Tongue (tissue), 2 donors: ENCODE measurements around the gene CNPPD1. TPM values are rescaled to one million over a fixed set of nuclear protein-coding genes. Genes with fewer than 3 reads are reported as not detected.

Experiments
- DNase-seq: peaks from one replicate; pipeline ENCODE4 v3.0.0-alpha.2; 2015
- total RNA-seq: library from RNA; depleted of rRNA; stranded (reverse); fragments of >200 nt; gene quantifications from one replicate; pipeline ENCODE4 v1.2.3, GENCODE V29; 2014

The CNPPD1 gene
- total RNA-seq, result 23.9 TPM

DNA sequence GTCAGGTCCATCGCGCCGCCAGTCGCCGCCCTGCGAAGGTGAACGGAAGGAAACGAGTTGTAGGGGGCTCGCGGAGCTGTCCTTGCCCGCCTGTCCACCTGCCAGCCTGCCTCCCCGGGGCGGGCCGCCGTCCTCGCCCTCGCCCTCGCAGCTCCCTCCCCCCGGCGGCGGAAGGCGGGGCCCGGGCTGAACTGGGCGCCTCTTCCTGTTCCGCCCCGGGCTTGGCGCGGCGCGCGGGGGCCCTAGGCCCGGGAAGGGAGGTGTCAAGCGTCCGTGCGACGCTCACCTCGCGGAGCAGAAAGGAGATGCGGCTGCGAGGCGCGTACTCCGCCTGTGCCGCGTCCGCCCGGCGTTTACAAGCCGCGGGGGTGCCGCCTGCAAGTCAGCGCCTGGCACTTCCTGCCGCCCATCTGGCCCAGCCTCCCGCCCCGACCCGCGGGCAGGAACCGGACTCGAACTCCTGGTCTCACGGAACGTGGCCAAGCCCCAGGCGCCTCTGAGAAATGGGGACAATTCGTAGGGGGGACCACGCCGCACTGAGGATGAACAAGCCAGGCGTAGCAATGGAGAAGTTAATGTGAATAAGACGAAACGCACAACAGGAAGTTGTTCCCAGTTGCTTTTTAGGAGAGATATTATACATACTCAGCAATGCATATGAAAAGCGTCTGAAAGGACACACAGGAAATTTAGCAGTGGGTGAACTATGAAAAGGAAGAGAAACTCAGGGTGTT lies at the start of gene CNPPD1:
Gene CNPPD1, minus strand, starts transcription at position 108 of the 734 bp plus-strand sequence. Its CDS starts 97 bp downstream, at position 11.
- DNase-seq, result peak; percentile 93

DNA sequence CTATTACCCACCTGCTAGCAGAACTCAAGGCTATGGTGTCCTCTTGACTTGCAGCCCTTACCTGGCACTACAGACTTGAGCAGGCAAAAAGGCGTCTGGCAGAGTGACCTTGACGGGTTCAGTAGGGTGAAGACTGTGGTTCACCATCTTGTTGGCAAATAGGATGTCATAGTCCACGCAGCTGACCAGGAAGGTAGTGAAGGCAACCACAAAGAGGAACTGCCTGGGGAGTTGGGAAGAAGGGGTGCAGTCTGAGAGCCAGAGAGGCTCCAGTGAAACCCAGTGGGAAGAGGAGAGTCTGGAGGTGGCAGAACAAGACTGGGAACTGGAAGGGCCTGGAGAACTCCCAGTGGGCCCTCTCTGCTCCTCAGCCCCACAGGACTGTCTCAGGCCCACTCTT lies 48.6 kb upstream of the CNPPD1 start:
- no peak for DNase-seq

DNA sequence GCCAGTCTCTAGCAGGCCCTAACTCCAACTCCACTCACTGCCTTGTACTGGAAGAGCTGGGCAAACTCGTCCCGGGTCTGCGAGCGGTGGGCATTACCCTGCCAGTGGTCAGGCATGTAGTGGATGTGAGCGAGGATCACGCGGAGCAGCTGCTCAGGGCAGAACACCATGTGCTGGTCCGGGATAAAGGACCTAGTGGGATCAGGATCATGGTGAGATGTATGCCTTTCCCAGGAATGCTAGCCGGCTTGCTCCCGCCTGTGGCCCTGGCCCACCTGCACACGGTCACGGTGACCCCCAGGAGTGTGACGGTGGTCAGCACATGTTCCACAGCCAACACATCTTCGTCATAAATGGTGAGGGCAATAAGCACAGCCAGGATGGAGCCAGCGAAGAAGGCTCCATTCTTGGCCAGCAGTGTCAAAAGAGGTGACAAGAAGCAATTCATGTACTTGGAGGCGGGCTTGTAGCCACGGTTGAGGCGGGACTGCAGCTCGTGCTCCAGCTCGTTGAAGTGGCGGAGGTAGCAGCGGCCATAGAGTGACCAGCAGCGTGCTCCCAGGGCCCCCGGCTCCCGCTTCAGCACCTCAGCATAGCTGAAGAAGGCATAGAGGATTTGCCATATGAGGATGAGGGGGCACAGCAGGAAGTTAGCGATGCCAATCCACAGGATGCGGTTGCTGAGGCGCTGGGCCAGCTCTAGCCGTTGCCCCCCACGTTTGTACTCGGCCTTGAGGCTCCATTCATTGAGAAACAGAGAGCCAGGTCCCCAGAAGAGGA lies 47.3 kb upstream of the CNPPD1 start:
- DNase-seq, result no peak

DNA sequence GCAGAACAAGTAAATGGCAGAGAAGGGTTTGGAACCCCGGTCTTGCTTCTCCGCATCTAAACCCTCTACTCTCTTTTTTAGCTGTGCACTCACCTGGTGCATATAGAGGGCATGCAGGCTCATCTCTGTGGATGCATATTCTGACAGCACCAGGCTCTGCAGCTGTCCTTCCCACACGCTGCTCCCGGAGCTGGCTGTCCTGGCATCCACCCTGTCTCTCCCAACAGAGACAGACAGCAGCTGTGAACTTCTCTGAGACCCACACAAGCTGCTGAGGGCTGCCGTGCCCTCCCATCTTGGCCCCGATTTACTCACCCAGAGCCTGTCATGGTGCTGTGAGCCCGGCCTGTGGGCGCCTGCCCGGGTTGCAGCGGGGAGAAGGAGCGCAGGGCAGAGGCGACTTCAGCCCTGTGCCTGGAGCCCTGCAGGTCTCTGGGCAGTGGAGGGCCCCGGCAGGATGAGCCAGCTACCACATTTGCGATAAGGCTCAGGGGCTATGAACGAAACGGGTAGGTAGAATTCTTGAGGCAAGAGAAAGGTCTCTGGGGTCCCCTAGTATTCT lies 45.3 kb upstream of the CNPPD1 start:
- peak; percentile 32 for DNase-seq

DNA sequence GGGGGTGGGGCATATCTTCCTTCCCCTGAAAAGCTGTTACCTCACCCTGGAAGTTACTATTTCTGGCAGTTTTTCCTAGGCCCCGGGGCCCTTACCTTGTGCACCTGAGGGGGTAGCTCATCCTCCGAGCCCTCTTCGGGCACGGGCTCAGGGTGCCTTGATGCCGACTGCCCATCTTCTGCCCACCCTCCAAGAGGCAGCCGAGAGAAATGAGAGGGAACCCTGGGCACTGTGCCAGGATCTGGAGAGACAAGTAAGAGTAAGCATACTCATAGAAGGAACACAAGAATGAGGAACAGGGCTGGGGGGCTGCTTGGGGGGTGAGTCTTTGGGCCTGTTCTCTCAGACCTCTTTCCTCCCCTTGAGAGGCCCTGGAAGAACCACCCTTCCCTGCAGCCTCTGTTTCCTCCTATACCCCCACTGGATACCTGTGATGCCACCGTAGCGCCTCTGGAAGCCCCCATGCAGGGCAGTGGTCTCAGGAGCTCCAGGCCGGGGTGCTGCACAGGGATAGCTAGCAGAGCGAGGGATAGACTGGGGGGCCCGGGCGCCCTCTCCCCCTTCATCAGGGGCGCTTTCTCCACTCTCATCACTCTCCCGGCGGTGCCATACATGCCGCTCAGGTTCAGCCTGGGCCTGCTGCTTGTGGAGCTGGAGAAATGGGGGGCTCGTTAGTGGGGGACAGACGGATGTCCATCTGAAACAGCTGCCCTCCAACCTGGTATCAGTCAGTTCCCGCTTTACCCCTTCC lies 44.1 kb upstream of the CNPPD1 start:
- DNase-seq, result no peak

DNA sequence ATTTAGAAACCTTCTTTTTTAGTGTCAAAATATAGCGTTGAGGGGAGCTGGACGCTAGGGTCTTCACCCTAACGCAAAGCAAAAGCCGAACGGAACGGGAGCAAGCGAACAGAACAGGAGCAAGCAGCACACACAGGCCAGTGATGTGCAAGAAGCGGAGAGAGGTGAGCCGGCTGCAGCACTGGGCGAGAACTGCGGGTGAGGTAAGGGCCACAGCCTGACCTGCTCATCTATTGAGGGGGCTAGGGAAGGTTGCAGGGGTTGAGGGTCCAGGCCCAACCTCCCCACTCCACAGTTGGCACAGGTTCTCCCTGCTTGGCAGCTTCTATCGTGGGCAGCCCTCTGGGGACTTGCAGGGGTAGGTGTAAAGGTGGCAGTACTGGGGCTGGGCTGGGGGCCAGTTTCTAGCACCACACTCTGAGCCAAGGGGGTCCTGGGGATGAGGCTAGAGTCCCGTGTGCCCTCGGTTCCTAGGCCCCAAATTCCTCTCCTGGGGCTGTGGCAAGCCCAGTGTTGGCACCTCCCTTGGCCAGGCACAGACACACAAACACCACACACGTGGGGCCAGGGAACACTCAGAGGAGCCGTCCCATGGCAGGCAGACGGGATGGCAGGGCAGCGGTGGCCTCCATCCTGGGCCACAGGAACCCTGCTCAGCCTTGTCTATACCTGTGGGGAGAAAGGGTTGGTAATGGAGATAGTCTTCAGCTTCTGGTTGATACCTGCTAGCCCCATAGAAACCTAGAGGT lies 43.2 kb upstream of the CNPPD1 start:
- DNase-seq, result no peak

DNA sequence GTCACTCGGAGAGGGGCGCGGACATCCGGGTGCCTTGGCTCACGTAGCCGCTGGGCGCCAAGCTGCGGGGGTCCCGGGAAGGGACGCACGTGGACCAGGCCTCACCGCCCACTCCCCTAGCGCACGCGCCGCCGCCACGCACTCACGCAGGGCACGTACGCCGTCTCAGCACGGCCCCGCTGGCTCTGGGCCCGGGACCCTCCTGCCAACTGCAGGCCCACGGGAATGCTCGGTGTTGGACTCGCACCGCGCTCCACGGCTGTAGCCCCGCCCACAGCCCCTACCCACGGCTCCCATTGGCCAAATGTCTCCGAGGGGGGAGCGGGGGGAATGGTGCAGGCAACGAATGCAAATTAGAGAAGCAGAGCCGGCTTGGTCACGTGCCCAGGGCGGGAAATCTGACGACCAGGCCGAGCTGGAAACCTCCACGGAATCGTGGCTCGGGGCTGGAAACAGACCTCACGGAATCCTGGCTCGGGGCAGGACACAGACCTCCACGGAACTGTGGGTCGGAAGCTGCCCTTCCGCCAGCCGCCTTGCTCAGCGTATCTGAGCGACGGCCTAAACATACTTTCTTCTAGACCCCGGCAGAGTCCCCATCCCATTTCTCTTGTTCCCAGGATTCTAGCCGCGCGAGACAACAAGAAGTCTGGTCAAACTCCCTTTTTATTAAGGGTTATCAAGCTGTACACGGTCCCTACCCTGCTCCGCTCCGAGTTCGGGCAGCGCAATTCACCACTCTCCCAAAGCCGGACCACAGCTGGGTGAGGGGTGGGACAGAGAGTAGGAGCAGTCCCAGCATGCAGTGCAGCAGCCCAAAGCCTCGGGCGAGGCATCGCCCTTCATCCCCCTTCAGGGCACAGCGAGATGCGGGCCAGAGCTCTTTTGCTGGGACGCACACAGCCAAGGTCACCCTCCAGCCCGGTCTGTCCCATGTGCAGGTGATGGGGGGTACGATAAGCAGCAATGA lies 42.3 kb upstream of the CNPPD1 start, which contains the start of gene ABCB6:
Gene ABCB6, minus strand, starts transcription at position 227 of the 970 bp plus-strand sequence. CDS start 285 bp downstream, outside the sequence.
- DNase-seq, result peak; percentile 99

DNA sequence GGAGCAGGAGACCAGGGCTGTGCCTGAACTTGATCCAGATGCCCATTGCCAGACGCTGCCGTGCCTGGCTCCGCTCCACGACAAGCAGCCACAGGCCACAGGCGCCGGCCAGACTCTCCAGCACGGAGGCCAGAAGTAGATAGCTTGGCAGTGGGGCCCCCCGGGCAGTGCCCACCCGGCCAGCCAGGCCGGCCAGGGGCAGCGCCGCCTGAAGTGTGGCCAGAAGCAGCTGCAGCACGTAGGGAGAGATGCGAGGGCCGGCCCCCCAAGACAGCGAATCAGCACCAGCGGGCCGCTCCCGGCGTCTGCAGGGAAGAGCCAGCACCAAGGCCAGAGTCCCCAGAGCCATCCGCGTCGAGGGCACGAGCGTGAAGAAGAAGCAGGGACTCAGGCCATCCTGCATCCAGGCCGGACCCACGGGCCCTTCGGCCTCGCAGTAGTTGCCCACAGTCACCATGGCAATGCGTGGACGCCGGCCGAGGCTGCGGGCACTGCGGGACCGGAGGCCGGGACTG lies 41.5 kb upstream of the CNPPD1 start:
- peak; percentile 77 for DNase-seq

DNA sequence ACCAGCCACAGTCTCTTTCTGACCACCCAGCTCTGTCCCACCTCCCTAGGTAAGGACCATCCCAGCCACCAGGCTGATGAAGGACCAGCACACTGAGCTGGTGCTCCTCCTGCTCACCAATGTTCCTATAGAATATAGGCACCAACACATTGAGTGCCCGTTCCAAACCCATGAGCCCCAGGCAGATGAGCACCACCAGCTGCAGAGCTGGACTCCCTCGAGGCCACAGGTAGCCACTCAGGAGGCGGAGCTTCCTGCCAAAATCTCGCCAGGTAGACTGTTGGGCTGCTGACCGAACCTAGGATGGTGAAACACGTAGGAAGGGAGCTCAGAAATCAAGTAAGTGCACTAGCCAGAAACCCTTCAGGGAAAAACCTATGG lies 39.8 kb upstream of the CNPPD1 start:
- DNase-seq, result no peak

DNA sequence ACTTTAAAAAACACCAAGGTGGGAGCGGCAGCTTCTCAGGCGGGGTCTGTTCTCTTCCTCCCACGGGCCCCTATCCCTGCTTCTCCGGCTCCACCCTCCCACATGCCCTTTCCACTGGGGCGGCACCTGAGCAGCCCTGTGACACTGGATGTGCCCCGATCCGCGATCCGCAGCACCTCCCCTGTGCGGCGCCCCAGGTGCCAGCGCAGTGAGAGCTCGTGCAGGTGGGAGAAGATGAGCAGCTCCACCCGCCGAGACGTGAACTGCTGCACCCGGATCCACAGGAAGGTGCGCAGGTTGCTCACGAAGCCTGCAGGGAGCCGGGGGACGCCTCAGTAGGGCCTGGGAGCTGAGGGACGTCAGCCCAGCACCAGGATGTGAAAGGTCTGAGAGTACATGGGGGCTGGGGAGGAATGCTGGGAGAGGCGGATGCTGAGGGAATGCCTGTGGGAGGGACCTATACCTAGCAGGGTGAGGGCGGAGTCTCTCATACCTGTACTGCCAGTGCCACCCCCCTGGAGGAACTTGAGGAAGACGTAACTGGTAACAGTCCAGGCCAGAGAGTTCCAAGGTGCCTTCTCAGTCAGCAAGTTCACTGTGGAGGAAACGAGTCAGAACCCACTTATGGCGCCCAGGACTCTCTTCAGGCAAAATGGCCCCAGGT lies 39.3 kb upstream of the CNPPD1 start:
- DNase-seq, result no peak

DNA sequence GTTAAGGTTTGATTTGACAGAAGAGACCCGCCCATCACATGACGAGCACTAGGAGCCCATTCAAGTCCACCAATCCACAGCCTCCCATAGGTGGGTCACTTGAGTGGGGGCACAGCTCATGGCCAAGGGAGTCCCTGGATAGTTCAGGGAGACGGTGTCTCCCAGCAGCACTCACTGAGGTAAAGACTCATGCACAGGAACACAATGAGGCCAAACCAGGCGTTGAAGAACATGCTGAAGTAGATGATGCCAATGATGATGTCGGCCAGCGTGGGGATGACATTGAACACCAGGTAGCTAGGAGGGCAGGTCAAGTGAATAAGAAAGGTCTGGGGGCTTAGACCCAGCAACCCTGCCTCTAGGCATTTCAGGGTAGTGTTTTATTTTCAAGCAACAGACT lies 38.1 kb upstream of the CNPPD1 start:
- DNase-seq, result no peak

DNA sequence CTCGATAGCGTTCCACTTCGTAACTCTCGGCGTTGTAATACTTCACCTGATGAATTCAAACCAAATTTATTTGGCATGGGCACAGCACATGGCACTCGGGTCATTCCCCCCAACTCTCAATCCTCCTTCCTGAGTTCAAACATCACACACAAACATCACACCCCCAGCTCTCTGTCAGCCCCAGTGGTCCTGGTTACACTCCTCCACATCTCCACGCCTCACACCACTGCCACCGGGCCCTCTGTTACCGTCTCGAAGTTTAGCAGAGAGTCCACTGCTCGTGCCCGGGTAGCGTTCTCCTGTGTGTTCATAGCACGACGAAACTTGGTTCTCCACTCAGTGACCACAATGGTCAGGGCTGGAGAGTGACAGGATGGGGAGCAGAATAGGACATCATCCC lies 37.4 kb upstream of the CNPPD1 start:
- no peak for DNase-seq

DNA sequence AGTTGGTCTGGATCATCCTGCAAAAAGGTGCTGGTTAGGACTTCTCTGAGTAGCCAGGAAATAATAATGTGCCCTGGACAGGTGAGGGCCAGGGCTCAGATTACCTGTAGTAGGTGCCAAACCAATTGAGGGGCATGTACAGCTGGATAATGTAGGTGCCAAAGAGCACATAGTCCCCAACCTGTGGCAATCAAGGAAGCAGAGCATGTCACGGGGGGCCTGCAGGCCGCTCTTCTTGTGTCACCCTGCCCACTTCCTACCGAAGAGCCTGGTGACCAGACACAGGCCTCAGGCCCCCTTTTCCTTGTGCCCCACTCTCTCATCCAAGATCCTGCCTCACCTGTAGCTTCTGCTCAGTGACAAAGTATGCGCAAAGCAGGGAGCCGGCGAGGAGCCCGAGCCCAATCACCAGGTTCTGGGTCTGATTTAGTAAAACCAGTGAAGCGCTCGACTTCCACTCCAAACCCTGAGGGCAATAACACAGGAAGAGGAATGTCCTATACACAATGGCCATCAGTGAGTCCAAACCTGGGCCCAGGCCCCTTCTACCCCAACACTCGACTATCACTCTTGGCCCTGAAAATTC lies 36.9 kb upstream of the CNPPD1 start:
- no peak for DNase-seq

DNA sequence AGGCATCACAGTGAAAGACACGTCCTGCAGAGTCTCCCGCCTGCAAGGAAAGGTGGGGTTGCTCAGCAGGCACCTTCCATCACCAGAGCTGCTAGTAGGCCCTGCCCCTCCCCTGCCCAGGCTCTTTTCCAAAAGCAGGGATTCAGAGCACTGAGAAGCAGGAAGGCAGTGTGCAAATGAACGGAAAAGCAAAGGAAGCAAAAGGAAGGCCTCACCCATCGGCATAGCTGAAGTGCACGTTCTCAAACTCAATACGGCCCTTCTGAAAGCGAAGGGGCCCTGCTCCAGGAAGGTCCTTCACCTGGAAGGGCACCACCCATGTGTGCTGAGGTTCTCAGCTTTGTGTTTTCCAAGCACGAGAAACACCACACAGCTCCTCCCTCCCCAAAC lies 36.3 kb upstream of the CNPPD1 start:
- DNase-seq, result no peak

DNA sequence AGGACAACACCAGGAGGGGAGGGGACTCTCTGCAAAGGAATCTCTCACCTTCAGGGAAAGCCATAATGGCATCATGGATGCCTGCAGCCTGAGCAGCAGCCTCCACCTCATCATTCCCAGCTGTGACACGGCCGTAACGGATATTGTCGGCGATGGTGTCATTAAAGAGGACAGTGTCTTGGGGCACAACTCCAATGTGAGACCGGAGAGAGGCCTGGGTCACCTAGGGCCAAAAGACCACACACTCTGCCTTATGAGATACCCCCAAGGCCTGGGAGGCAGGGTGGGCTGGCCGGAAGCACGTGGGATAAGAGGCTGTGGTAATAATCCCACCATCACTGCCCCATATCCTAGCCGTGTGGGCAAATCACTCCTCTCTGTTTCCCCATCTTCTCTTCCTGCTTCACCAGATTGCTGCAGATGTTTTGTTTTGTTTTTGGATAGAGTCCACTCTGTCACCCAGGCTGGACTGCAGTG lies 34.2 kb upstream of the CNPPD1 start:
- no peak for DNase-seq

DNA sequence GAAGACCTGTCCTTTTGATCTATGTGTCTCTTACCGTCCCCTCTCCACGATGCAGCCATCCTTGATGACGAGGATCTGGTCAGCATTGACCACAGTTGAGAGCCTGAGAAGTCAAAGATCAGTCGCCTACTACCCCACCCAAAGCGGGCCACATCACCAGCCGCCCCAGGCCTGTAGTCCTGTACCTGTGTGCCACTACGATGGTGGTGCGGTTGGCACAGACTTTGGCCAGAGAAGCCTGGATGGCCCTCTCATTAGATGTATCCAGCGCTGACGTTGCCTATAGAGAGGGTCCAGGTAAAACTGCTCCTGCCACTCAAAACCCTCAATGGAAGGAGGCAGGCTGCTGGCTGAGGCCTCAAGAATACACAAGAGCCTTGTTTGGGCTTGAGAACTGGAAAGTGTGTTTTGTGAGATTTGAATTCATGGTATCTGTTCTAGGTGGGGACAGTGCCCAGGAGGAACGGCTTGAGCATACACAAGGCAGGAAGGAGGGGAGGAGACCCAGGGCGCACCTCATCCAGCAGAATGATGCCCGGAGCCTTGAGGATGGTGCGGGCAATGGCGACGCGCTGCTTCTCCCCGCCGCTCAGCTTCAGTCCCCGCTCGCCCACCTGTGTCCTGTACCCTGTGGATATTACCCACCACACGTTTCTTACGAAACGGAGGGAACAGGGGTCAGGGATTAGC lies 33.6 kb upstream of the CNPPD1 start:
- DNase-seq, result no peak

DNA sequence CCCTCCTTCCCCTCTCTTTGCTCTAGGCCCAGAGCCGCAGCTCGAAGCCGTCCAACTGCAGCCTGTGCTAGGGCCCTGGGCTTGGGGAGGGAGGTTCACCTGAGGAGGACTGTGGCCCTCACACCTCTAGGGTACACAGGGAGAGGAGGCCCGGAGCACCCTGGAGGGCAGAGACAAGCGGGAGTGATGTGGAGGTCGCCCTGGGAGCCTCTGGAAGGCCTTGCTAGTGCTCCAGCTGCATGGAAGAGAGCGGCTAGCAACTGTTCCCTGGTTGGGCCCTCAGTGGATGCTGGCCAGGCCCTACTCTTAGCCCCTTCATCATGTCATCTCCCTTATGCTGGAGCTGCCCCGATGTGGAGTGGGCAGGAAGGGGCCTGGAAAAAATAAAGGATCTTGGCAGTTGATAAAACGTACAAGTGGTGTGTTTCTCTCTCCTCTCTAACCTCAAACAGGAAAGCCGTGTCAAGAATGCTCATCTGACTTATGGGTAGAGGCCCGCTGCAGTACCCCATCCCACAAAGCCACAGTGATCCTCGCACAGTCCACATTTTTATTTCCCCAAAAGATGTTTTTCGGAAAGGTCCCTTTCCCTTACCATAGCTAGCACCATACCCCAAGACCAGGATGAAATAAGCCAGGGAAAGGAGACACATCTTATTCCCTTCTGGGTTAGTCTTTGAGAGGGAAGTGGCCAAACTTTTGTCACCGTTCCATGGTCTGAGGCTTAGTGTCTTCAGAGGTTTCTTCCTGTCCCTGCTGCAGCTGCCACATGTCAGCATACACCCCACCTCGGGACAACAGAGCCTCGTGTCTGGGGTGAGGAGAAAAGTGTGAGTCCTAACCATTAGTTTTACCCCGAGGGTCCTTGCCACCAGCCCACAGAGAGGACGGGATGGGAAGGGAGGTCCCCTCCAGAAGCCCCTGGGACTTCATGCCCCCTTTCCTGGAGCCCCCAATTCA lies 32.8 kb upstream of the CNPPD1 start:
- no peak for DNase-seq
